Natural killer cell (primary cell): ENCODE results near the gene SUN3. TPM values are rescaled to one million over a fixed set of nuclear protein-coding genes. Genes with fewer than 3 reads are reported as not detected.

Source experiments
- ATAC-seq, 3 donors: fragments of 150-1000 bp in 2 of 3; fragments of 200-7000 bp in 1 of 3; cut with Tn5 transposase; 1 replicate in 1 of 3; 2 replicates in 2 of 3; pipeline ENCODE4 v1.10.0; 2021; ENCODE audit warnings: mild to moderate bottlenecking in 2 of 3, moderate library complexity in 2 of 3
- DNase-seq, 2 donors: peaks; one replicate each; pipeline versions ENCODE4 v3.0.0 to v3.0.0-alpha.2; 2013 to 2021; ENCODE audit warnings: mixed read lengths in 1 of 2
- H3K27ac ChIP-seq: one replicate; pipeline ENCODE4 v1.5.1; 2013; ENCODE audit warnings: mild to moderate bottlenecking, low read length
- H3K27me3 ChIP-seq: one replicate; pipeline ENCODE4 v1.6.1; 2013; ENCODE audit warnings: low read length; ENCODE audit not compliant: control insufficient read depth, insufficient read depth
- H3K36me3 ChIP-seq: one replicate; pipeline ENCODE4 v1.6.1; 2013; ENCODE audit warnings: low read length; ENCODE audit not compliant: control insufficient read depth, insufficient read depth
- H3K4me1 ChIP-seq: one replicate; pipeline ENCODE4 v1.6.1; 2013; ENCODE audit warnings: low read length; ENCODE audit not compliant: control insufficient read depth, insufficient read depth
- H3K4me3 ChIP-seq: one replicate; pipeline ENCODE4 v1.5.1; 2013; ENCODE audit warnings: low read length
- H3K9me3 ChIP-seq: one replicate; pipeline ENCODE4 v1.6.1; 2013; ENCODE audit warnings: low read length; ENCODE audit not compliant: control insufficient read depth, insufficient read depth
- H3K27ac Mint-ChIP-seq, 2 donors: one replicate each; pipeline ENCODE4 v1.8.0; 2022; ENCODE audit warnings: mild to moderate bottlenecking in 2 of 2, mixed read lengths in 2 of 2, moderate library complexity in 1 of 2
- H3K27me3 Mint-ChIP-seq, 2 donors: one replicate each; pipeline ENCODE4 v1.8.0; 2022; ENCODE audit warnings: low read depth in 2 of 2, mixed read lengths in 2 of 2
- H3K36me3 Mint-ChIP-seq: one replicate; pipeline ENCODE4 v1.8.0; 2022; ENCODE audit warnings: mixed read lengths
- H3K4me1 Mint-ChIP-seq, 2 donors: one replicate each; pipeline ENCODE4 v1.8.0; 2022; ENCODE audit warnings: mixed read lengths in 2 of 2
- H3K4me3 Mint-ChIP-seq: one replicate; pipeline ENCODE4 v1.8.0; 2022; ENCODE audit warnings: mild to moderate bottlenecking, moderate library complexity, mixed read lengths
- H3K9me3 Mint-ChIP-seq, 2 donors: one replicate each; pipeline ENCODE4 v1.8.0; 2022; ENCODE audit warnings: mixed read lengths in 2 of 2
- CTCF ChIP-seq: fragments of 200-600 bp; IDR thresholded peaks from one replicate; pipeline ENCODE4 v1.8.0; 2022; ENCODE audit warnings: antibody characterized with exemption
- WGBS: methylation state at CpG from one replicate; pipeline ENCODE4 v1.1.7; 2013; ENCODE audit warnings: missing lambda C conversion rate; ENCODE audit not compliant: insufficient coverage; 5-methylcytosine and 5-hydroxymethylcytosine counted together
- intact Hi-C: fragments of 100-400 bp; cut with micrococcal nuclease; formaldehyde crosslinking; loops from one replicate; pipeline ENCODE4 v1.14.2; 2022
- total RNA-seq, 4 donors: library from RNA; stranded (reverse); fragments of 120-200 nt in 1 of 4; gene quantifications; one replicate each; pipeline versions ENCODE4 v1.2.3 to v1.2.4, GENCODE V29; 2013 to 2022

SUN3 gene, protein sequence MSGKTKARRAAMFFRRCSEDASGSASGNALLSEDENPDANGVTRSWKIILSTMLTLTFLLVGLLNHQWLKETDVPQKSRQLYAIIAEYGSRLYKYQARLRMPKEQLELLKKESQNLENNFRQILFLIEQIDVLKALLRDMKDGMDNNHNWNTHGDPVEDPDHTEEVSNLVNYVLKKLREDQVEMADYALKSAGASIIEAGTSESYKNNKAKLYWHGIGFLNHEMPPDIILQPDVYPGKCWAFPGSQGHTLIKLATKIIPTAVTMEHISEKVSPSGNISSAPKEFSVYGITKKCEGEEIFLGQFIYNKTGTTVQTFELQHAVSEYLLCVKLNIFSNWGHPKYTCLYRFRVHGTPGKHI
- total RNA-seq: 1 to 10 TPM in 1 of 3 donors, not detected in 2; 1.3 TPM
- total RNA-seq (2013): 0.36 TPM

DNA sequence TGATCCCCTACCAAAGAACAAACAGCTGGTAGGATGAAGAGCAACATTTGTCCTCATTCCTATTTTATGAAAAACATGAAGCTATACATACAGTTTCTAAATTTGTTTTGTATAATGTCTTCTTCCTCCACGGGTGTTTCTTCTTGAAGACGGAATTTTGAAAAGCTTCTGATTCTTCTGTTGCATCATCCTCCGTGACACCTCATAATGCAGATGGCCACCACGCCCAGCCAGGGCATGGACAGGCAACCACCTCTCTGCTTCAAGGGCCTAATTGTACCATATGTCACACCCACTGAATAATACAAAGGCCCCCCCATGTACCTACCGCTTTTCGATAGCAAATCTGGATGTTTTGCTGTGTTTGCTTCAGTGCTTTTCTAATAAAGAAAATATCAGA lies at the start of gene SUN3:
TSS of gene SUN3 (minus strand) at position 170 of the 400 bp plus-strand sequence. CDS start at position 1, 169 bp downstream.
- Mint-ChIP-seq H3K27me3 (peaks cover 27 to 54% of the 10 kb centered on the region in 2 donors), H3K9me3 (peaks cover 0 to 2% of the 10 kb centered on the region in 2 donors), H3K27ac (no peak within 1 kb of the TSS), H3K4me3 (no peak within 1 kb of the TSS), H3K4me1 (no peaks in the 10 kb centered on the region), H3K36me3 (no peaks in the 10 kb centered on the region)
- H3K4me1 ChIP-seq: no peaks in the 10 kb centered on the region
- H3K9me3 ChIP-seq: no peaks in the 10 kb centered on the region
- no peaks in the 10 kb centered on the region for H3K36me3 ChIP-seq
- no peak for TF ChIP-seq CTCF
- DNase-seq (no peak), ATAC-seq (no peak)
- no peak within 1 kb of the TSS for H3K27ac ChIP-seq
- no peak within 1 kb of the TSS for H3K4me3 ChIP-seq
- 91% methylated on average over 4 of the region's 6 CpGs for WGBS
- peaks cover 5% of the 10 kb centered on the region for H3K27me3 ChIP-seq
- intact Hi-C loops: no loop called here

DNA sequence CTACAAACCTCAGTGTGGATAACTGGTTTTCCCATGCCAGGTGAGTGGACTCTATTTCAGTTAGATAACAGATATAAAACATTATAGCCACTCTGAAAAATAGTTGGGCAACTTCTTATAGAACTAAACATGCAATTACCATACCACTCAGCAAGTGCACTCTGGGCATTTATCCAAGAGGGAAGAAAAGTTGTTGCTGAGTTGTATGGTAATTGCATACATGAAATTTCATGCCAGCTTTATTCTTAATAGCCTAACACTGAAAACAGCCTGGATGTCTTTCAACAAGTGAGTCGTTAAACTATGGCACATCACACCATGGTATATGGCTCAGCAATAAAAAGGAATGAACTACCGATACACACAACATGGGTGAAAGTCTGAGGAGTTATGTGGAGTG lies 49.6 kb upstream of the SUN3 start:
- no peak overlapping the region for H3K4me3 ChIP-seq
- no peaks in the 10 kb centered on the region for H3K9me3 Mint-ChIP-seq
- intact Hi-C loops: no loop called here
- no peak for DNase-seq
- H3K36me3 ChIP-seq: no peaks in the 10 kb centered on the region
- no peaks in the 10 kb centered on the region for H3K36me3 Mint-ChIP-seq
- no peak for ATAC-seq
- no peaks in the 10 kb centered on the region for H3K9me3 ChIP-seq
- H3K4me1 Mint-ChIP-seq: peaks cover 6 to 8% of the 10 kb centered on the region in 2 donors
- H3K27ac Mint-ChIP-seq: no peak overlapping the region
- H3K4me3 Mint-ChIP-seq: no peak overlapping the region
- no peak for TF ChIP-seq CTCF
- H3K27ac ChIP-seq: no peak overlapping the region
- no peaks in the 10 kb centered on the region for H3K27me3 ChIP-seq
- no peaks in the 10 kb centered on the region for H3K27me3 Mint-ChIP-seq
- WGBS: 100% methylated on average over 2 of the region's 2 CpGs
- H3K4me1 ChIP-seq: peaks cover 5% of the 10 kb centered on the region

DNA sequence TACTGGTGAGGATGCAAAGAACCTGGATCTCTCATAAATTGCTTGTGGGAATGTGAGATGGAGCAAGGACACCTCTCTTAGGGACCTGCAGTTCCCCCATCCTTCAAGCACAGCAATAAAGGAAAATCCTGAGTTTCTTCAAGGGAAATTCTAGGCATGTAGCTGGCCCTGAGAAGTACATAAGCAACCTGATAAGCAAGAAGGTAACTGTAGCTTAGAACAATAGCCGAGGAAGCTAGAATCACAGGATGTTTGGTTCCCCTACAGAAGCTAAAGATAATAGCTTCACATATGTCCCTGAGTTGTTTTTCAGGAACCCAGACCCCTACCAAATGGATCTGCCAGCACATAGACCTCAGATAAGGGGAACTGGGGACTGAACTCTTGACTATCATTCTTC lies 48.5 kb upstream of the SUN3 start:
- Mint-ChIP-seq H3K9me3 (no peaks in the 10 kb centered on the region), H3K27me3 (no peaks in the 10 kb centered on the region), H3K4me3 (no peak overlapping the region), H3K27ac (no peak overlapping the region), H3K36me3 (no peaks in the 10 kb centered on the region), H3K4me1 (no peaks in the 10 kb centered on the region)
- H3K4me3 ChIP-seq: no peak overlapping the region
- no peaks in the 10 kb centered on the region for H3K27me3 ChIP-seq
- no peak for TF ChIP-seq CTCF
- H3K36me3 ChIP-seq: no peaks in the 10 kb centered on the region
- no peak overlapping the region for H3K27ac ChIP-seq
- no peak for ATAC-seq
- no peak for DNase-seq
- no peaks in the 10 kb centered on the region for H3K4me1 ChIP-seq
- H3K9me3 ChIP-seq: no peaks in the 10 kb centered on the region
- WGBS: 74% methylated on average over 1 of the region's 1 CpG
- intact Hi-C loops: no loop called here

- Histone ChIP-seq H3K27me3 (no peaks in the 10 kb centered on the region), H3K4me1 (no peaks in the 10 kb centered on the region), H3K9me3 (no peaks in the 10 kb centered on the region), H3K4me3 (no peak overlapping the region), H3K27ac (no peak overlapping the region), H3K36me3 (no peaks in the 10 kb centered on the region)
- Mint-ChIP-seq H3K9me3 (no peaks in the 10 kb centered on the region), H3K4me1 (no peaks in the 10 kb centered on the region), H3K27ac (no peak overlapping the region), H3K36me3 (no peaks in the 10 kb centered on the region), H3K27me3 (no peaks in the 10 kb centered on the region), H3K4me3 (no peak overlapping the region)
- no peak for ATAC-seq
- intact Hi-C loops: no loop called here
- DNase-seq: no peak
- no peak for TF ChIP-seq CTCF
Observed at GRCh38 chr7:48074204-48074654, 45.3 kb upstream of the SUN3 start.
